GM12875 (cell line): ENCODE data around the gene CGB8.
A peak's percentile ranks its signal among the peaks of the same experiment; 100 is the strongest.
"Not testable (repeated sequence)": the region's sequence is repeated elsewhere in the genome, so short reads cannot be mapped to it uniquely, and the experiment has no call there.

ENCODE experiments used
- H3K4me3 ChIP-seq: one replicate; pipeline ENCODE4 v1.5.1; 2011; ENCODE audit warnings: low read depth, low read length, control low read depth
- CTCF ChIP-seq: IDR thresholded peaks from 2 replicates; pipeline ENCODE4 v1.5.1; 2011; ENCODE audit warnings: low read depth, mild to moderate bottlenecking, control low read depth, inconsistent platforms, low read length, moderate library complexity, borderline replicate concordance; ENCODE audit not compliant: insufficient read depth

Gene CGB8

GRCh38 chr19:49019242-49019932, 29.5 kb downstream of the CGB8 start:
- H3K4me3 ChIP-seq: no peak overlapping the region
- TF ChIP-seq CTCF: no peak

GRCh38 chr19:49018388-49019241, 30.3 kb downstream of the CGB8 start:
- not testable (repeated sequence) for H3K4me3 ChIP-seq

- peak; percentile 83 for TF ChIP-seq CTCF
- H3K4me3 ChIP-seq: peak overlapping the region; percentile 44
Measured at GRCh38 chr19:49017666-49018351, 31.1 kb downstream of the CGB8 start.

- H3K4me3 ChIP-seq: peak within 1 kb of the TSS; percentile 44
- no peak for TF ChIP-seq CTCF
Measured at GRCh38 chr19:49017041-49017665, 31.8 kb downstream of the CGB8 start, which contains the start of gene LHB. Gene LHB, minus strand, starts transcription at chr19:49017091. Its CDS starts 10 bp downstream, at chr19:49017081.

- no peak overlapping the region for H3K4me3 ChIP-seq
- TF ChIP-seq CTCF: no peak
Measured at GRCh38 chr19:49016067-49016839, 32.7 kb downstream of the CGB8 start.

- H3K4me3 ChIP-seq: no peak overlapping the region
- TF ChIP-seq CTCF: no peak
Measured at GRCh38 chr19:49014870-49015255, 34.0 kb downstream of the CGB8 start.
